DOHH2 (cell line): ENCODE results near the gene DNAI4.

ENCODE experiments used
- CTCF ChIP-seq: fragments of 200-600 bp; sonication (generic); IDR thresholded peaks from one replicate; pipeline ENCODE4 v1.5.1; 2014; ENCODE audit warnings: antibody characterized with exemption, mild to moderate bottlenecking, low read depth, low read length; ENCODE audit not compliant: poor library complexity, severe bottlenecking
- EZH2phosphoT487 ChIP-seq: fragments of 200-600 bp; sonication (generic); IDR thresholded peaks from 2 replicates; pipeline ENCODE4 v1.6.1; 2017; ENCODE audit warnings: borderline replicate concordance, mild to moderate bottlenecking, antibody characterized with exemption, low read length, moderate library complexity, mixed read lengths

DNA sequence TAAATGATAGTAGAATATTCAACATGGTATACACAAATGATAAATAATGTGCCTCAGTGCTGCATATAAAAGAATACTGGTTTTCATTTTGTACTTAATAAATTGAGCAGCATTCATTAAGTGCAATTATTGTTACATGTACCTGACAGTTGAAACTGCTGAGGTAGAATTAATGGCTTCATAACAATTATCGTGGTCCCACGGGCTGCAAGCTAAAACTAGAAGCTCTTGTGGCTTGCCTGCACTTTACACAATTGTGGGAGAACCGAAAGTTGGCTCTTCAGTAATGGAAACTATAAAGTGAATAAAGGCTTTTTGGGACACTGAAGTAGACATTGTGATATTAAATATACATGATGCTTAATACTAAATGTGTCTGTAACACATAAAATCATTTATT lies 146.8 kb downstream of the DNAI4 start:
- no peak for TF ChIP-seq CTCF
- no peak for TF ChIP-seq EZH2phosphoT487
